Liver (tissue), 9 donors: ENCODE data around the gene OFD1. TPM values are rescaled to one million over a fixed set of nuclear protein-coding genes. Genes with fewer than 3 reads are reported as not detected.

Experiments
- DNase-seq: peaks from one replicate; pipeline ENCODE4 v3.0.0-alpha.2; 2017; ENCODE audit warnings: low spot score
- H3K27ac ChIP-seq, 2 donors: one replicate each; pipeline ENCODE4 v1.7.0; 2013; ENCODE audit warnings: inconsistent platforms in 2 of 2, low read length in 2 of 2, control low read depth in 1 of 2, low read depth in 1 of 2, mild to moderate bottlenecking in 1 of 2
- H3K27me3 ChIP-seq, 4 donors: one replicate each; pipeline versions ENCODE4 v1.6.1 to v1.7.0; 2013; ENCODE audit warnings: low read length in 3 of 4, inconsistent platforms in 1 of 4, mild to moderate bottlenecking in 1 of 4, moderate library complexity in 1 of 4; ENCODE audit not compliant: control insufficient read depth in 4 of 4, insufficient read depth in 4 of 4
- H3K36me3 ChIP-seq, 4 donors: one replicate each; pipeline versions ENCODE4 v1.6.1 to v1.7.0; 2013; ENCODE audit warnings: low read length in 3 of 4, mild to moderate bottlenecking in 3 of 4, low read depth in 1 of 4, moderate library complexity in 1 of 4; ENCODE audit not compliant: control insufficient read depth in 4 of 4, insufficient read depth in 3 of 4
- H3K4me1 ChIP-seq, 4 donors: one replicate each; pipeline versions ENCODE4 v1.6.1 to v1.7.0; 2013; ENCODE audit warnings: low read length in 3 of 4, mild to moderate bottlenecking in 3 of 4, moderate library complexity in 1 of 4; ENCODE audit not compliant: control insufficient read depth in 4 of 4, insufficient read depth in 4 of 4
- H3K4me3 ChIP-seq, 3 donors: one replicate each; pipeline versions ENCODE4 v1.6.1 to v1.7.0; 2013; ENCODE audit warnings: low read length in 3 of 3, control low read depth in 1 of 3, low read depth in 1 of 3, mild to moderate bottlenecking in 1 of 3
- H3K9ac ChIP-seq, 2 donors: one replicate each; pipeline ENCODE4 v1.7.0; 2013; ENCODE audit warnings: low read length in 2 of 2, mild to moderate bottlenecking in 2 of 2, moderate library complexity in 2 of 2, control low read depth in 1 of 2, low read depth in 1 of 2
- H3K9me3 ChIP-seq, 4 donors: one replicate each; pipeline versions ENCODE4 v1.6.1 to v1.7.0; 2013; ENCODE audit warnings: low read length in 3 of 4; ENCODE audit not compliant: control insufficient read depth in 4 of 4
- EGR1 ChIP-seq, 2 donors: IDR thresholded peaks; 2 replicates each; pipeline ENCODE4 v1.6.1; 2016 to 2018; ENCODE audit warnings: antibody characterized with exemption in 2 of 2, low read depth in 2 of 2
- FOXA1 ChIP-seq: IDR thresholded peaks from 2 replicates; pipeline ENCODE4 v1.6.1; 2016; ENCODE audit warnings: antibody characterized with exemption
- FOXA2 ChIP-seq: IDR thresholded peaks from 2 replicates; pipeline ENCODE4 v1.6.1; 2016; ENCODE audit warnings: antibody characterized with exemption
- GABPA ChIP-seq, 2 donors: IDR thresholded peaks in 1 of 2; conservative IDR thresholded peaks in 1 of 2; 2 replicates each; pipeline ENCODE4 v1.6.1; 2016; ENCODE audit warnings: antibody characterized with exemption in 2 of 2, mild to moderate bottlenecking in 1 of 2, moderate library complexity in 1 of 2
- HNF4A ChIP-seq, 2 donors: conservative IDR thresholded peaks; 2 replicates each; pipeline ENCODE4 v1.6.1; 2016; ENCODE audit warnings: antibody characterized with exemption in 2 of 2, mild to moderate bottlenecking in 2 of 2
- HNF4G ChIP-seq: IDR thresholded peaks from 2 replicates; pipeline ENCODE4 v1.6.1; 2016; ENCODE audit warnings: antibody characterized with exemption
- JUND ChIP-seq, 2 donors: IDR thresholded peaks; 2 replicates each; pipeline ENCODE4 v1.6.1; 2016; ENCODE audit warnings: antibody characterized with exemption in 2 of 2
- NR2F2 ChIP-seq: IDR thresholded peaks from 2 replicates; pipeline ENCODE4 v1.6.1; 2016; ENCODE audit warnings: antibody characterized with exemption
- RAD21 ChIP-seq, 2 donors: IDR thresholded peaks; 2 replicates each; pipeline ENCODE4 v1.6.1; 2016; ENCODE audit warnings: antibody characterized with exemption in 2 of 2, mild to moderate bottlenecking in 2 of 2
- RXRA ChIP-seq, 2 donors: IDR thresholded peaks; 2 replicates each; pipeline ENCODE4 v1.6.1; 2017 to 2018; ENCODE audit warnings: antibody characterized with exemption in 2 of 2, mild to moderate bottlenecking in 1 of 2
- SP1 ChIP-seq: IDR thresholded peaks from 2 replicates; pipeline ENCODE4 v1.6.1; 2018; ENCODE audit warnings: antibody characterized with exemption, mild to moderate bottlenecking
- TAF1 ChIP-seq: conservative IDR thresholded peaks from 2 replicates; pipeline ENCODE4 v1.6.1; 2016; ENCODE audit warnings: antibody characterized with exemption, mild to moderate bottlenecking
- YY1 ChIP-seq: IDR thresholded peaks from 2 replicates; pipeline ENCODE4 v1.6.1; 2016; ENCODE audit warnings: antibody characterized with exemption, mild to moderate bottlenecking
- WGBS: extraction: QIAGEN DNeasy Blood & Tissue Kit; methylation state at CpG from one replicate; pipeline ENCODE4 v1.1.7; 2013; 5-methylcytosine and 5-hydroxymethylcytosine counted together
- polyA plus RNA-seq, 2 donors: library from polyadenylated mRNA; stranded (reverse) in 1 of 2; unstranded in 1 of 2; fragments of 200-250 nt in 1 of 2; fragments of >200 nt in 1 of 2; fragmentation: Nextera tagmentation in 1 of 2; extraction: Ambion mirVana in 1 of 2; gene quantifications; one replicate each; pipeline versions ENCODE4 v1.2.1 to v1.2.3, GENCODE V29; 2013 to 2015
- total RNA-seq, 2 donors: library from RNA; depleted of rRNA; stranded (reverse); fragments of >200 nt; gene quantifications; one replicate each; pipeline ENCODE4 v1.2.3, GENCODE V29; 2014
- TF ChIP-seq, protein P1 (sequence below): IDR thresholded peaks from 2 replicates; pipeline ENCODE4 v1.6.1; 2016; ENCODE audit warnings: antibody characterized with exemption
- TF ChIP-seq, protein P2 (sequence below): IDR thresholded peaks from 2 replicates; pipeline ENCODE4 v1.6.1; 2016; ENCODE audit warnings: antibody characterized with exemption
- TF ChIP-seq, protein P3 (sequence below): IDR thresholded peaks from 2 replicates; pipeline ENCODE4 v1.6.1; 2016; ENCODE audit warnings: antibody characterized with exemption
- TF ChIP-seq, protein P4 (sequence below): IDR thresholded peaks from 2 replicates; pipeline ENCODE4 v1.6.1; 2016; ENCODE audit warnings: antibody characterized with exemption, mild to moderate bottlenecking
- donor health status: healthy.
- donor health status: healthy.
- donor health status: healthy.
- donor health status: healthy.
- donor health status: healthy.

Gene OFD1
- total and polyA plus RNA-seq, 4 donors: 2.9 to 15.7 (median 9.6) TPM

DNA sequence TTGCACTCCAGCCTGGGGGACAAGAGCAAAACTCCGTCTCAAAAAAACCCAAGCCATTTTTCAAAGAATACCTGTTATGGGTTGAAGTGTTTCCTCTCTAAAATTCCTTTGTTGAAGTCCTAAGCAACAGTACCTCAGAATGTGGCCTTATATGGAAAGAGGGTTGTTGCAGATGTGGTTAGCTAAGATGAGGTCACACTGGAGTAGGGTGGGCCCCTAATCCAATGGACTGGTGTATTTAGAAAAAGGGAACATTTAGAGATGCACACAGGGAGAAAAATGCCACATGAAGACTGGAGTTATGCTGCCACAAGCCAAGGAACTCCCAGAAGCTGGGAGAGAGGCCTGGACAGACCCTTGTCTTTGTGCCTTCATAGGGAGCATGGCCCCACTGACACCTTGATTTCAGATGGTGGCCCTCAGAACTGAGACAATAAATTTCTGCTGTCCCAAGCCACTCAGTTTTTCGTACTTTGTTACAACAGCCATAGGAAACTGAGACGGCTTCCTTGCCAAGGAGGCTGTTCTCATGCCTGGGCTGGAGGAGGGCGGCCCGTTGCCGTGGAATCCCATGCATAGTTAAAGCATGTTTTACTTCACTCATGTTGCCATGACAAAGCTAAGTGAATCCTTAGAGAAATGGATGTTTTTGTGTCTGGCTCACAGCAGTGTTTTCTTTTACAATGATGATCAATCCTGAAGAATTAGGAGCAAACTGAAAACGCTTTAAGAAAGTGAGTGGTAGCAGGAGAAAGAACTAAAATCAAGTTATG is 16.7 kb upstream of the OFD1 start:
- Histone ChIP-seq H3K9me3 (no peaks in the 10 kb centered on the region), H3K36me3 (peaks cover 0 to 10% (median 7%) of the 10 kb centered on the region in 4 donors), H3K4me1 (no peaks in the 10 kb centered on the region), H3K4me3 (no peak overlapping the region), H3K9ac (no peak overlapping the region), H3K27ac (no peak overlapping the region), H3K27me3 (no peaks in the 10 kb centered on the region)
- WGBS: 90% methylated on average over 7 of the region's 7 CpGs
- TF ChIP-seq NR2F2 (no peak), TAF1 (no peak), EGR1 (IDR thresholded peaks at IDR 0.05; ENCODE audit: low read depth in 2 of 2) (no peak), YY1 (no peak), GABPA (IDR thresholded peaks at IDR 0.05 in 1 of 2, conservative IDR thresholded peaks at IDR 0.05 in 1 of 2) (no peak), RAD21 (IDR thresholded peaks at IDR 0.05) (no peak), HNF4G (no peak), HNF4A (conservative IDR thresholded peaks at IDR 0.05) (no peak), FOXA1 (no peak), FOXA2 (no peak), JUND (IDR thresholded peaks at IDR 0.05) (no peak), RXRA (IDR thresholded peaks at IDR 0.05) (no peak)
- TF ChIP-seq, protein P1, sequence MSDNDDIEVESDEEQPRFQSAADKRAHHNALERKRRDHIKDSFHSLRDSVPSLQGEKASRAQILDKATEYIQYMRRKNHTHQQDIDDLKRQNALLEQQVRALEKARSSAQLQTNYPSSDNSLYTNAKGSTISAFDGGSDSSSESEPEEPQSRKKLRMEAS: no peak
- TF ChIP-seq, protein P2, sequence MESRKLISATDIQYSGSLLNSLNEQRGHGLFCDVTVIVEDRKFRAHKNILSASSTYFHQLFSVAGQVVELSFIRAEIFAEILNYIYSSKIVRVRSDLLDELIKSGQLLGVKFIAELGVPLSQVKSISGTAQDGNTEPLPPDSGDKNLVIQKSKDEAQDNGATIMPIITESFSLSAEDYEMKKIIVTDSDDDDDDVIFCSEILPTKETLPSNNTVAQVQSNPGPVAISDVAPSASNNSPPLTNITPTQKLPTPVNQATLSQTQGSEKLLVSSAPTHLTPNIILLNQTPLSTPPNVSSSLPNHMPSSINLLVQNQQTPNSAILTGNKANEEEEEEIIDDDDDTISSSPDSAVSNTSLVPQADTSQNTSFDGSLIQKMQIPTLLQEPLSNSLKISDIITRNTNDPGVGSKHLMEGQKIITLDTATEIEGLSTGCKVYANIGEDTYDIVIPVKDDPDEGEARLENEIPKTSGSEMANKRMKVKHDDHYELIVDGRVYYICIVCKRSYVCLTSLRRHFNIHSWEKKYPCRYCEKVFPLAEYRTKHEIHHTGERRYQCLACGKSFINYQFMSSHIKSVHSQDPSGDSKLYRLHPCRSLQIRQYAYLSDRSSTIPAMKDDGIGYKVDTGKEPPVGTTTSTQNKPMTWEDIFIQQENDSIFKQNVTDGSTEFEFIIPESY: no peak
- TF ChIP-seq, protein P3, sequence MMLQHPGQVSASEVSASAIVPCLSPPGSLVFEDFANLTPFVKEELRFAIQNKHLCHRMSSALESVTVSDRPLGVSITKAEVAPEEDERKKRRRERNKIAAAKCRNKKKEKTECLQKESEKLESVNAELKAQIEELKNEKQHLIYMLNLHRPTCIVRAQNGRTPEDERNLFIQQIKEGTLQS: no peak
- TF ChIP-seq, protein P4, sequence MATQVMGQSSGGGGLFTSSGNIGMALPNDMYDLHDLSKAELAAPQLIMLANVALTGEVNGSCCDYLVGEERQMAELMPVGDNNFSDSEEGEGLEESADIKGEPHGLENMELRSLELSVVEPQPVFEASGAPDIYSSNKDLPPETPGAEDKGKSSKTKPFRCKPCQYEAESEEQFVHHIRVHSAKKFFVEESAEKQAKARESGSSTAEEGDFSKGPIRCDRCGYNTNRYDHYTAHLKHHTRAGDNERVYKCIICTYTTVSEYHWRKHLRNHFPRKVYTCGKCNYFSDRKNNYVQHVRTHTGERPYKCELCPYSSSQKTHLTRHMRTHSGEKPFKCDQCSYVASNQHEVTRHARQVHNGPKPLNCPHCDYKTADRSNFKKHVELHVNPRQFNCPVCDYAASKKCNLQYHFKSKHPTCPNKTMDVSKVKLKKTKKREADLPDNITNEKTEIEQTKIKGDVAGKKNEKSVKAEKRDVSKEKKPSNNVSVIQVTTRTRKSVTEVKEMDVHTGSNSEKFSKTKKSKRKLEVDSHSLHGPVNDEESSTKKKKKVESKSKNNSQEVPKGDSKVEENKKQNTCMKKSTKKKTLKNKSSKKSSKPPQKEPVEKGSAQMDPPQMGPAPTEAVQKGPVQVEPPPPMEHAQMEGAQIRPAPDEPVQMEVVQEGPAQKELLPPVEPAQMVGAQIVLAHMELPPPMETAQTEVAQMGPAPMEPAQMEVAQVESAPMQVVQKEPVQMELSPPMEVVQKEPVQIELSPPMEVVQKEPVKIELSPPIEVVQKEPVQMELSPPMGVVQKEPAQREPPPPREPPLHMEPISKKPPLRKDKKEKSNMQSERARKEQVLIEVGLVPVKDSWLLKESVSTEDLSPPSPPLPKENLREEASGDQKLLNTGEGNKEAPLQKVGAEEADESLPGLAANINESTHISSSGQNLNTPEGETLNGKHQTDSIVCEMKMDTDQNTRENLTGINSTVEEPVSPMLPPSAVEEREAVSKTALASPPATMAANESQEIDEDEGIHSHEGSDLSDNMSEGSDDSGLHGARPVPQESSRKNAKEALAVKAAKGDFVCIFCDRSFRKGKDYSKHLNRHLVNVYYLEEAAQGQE: no peak
- DNase-seq: no peak

DNA sequence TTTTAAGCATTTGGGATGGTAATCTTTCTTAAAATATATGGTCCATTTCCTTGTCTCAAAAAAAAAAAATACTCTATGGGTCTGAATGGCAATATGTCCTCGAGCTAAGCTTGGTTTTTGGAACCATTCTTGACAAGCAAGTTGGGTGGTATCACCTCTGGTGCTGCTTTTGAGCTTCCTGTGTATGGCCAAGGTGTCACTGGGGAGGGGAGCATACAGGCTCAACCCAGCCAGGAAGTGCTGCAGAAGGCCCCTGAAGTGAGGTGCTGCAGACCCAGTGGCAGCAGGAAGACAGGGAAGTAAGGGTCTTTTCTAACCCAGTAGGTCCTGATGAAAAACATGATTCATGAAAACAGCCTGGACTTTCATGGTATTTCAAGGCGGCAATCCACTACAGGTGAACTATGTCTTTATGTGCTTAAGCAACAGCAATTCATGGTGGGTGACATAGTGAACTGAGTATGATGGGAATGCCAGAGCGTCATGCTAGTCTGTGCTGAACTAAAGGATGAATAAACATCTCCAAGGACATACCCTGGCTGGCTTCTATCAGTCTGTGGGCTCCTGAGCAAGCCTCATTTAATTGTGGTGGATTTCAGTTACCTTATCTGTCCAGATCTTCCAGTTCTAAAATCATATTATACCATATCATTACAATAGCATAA is 15.2 kb upstream of the OFD1 start:
- Histone ChIP-seq H3K4me3 (no peak overlapping the region), H3K36me3 (peaks cover 0 to 10% (median 7%) of the 10 kb centered on the region in 4 donors), H3K9me3 (no peaks in the 10 kb centered on the region), H3K27ac (no peak overlapping the region), H3K4me1 (no peaks in the 10 kb centered on the region), H3K9ac (no peak overlapping the region), H3K27me3 (no peaks in the 10 kb centered on the region)
- no peak for DNase-seq
- TF ChIP-seq RXRA (IDR thresholded peaks at IDR 0.05) (no peak), RAD21 (IDR thresholded peaks at IDR 0.05) (no peak), GABPA (IDR thresholded peaks at IDR 0.05 in 1 of 2, conservative IDR thresholded peaks at IDR 0.05 in 1 of 2) (no peak), HNF4A (conservative IDR thresholded peaks at IDR 0.05) (no peak), TAF1 (no peak), FOXA1 (no peak), NR2F2 (no peak), YY1 (no peak), HNF4G (no peak), JUND (IDR thresholded peaks at IDR 0.05) (no peak), SP1 (no peak)
- TF ChIP-seq, protein P4: no peak
- TF ChIP-seq, protein P3: no peak
- 94% methylated on average over 3 of the region's 3 CpGs for WGBS
